Activated gamma-delta T cell treated with Interleukin-2 at 50 U/mL for 16 hours (primary cell): ENCODE data around the gene FGFR4.

Experiments
- DNase-seq: peaks from one replicate; pipeline ENCODE4 v3.0.0-alpha.2; 2020

Gene FGFR4

DNA sequence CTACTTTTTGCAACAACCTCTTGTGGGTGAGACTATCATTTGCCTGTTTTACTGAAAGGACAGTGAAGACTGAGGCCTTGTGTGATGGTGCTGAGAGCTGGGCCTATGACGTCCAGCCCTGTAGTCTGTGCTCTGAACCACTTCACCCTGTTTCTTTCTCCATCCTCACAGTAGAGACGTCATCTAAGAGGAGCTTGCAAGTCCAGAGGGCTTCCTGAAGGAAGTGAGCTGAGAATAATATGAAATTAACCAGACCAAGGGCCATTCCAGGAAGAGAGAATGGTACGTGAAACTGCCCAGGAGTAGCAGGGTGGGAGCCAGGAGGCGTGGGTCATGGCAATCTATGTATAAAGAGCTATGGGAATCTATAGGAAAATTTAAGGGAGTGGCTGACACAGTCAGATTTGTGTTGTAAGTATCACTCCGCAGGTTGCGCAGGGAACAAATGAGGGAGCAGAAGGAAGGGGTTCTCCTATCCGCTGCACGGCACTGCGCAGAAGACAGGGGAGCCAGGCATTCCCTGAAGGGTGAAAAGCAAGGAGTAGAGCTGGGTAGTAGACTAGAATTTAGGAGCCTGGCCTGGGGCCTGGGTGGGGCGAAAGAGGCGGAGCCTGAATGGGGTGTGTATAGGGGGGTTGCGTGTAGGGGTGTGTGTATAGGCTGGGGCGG is 596 bp upstream of the FGFR4 start:
- DNase-seq: no peak

DNA sequence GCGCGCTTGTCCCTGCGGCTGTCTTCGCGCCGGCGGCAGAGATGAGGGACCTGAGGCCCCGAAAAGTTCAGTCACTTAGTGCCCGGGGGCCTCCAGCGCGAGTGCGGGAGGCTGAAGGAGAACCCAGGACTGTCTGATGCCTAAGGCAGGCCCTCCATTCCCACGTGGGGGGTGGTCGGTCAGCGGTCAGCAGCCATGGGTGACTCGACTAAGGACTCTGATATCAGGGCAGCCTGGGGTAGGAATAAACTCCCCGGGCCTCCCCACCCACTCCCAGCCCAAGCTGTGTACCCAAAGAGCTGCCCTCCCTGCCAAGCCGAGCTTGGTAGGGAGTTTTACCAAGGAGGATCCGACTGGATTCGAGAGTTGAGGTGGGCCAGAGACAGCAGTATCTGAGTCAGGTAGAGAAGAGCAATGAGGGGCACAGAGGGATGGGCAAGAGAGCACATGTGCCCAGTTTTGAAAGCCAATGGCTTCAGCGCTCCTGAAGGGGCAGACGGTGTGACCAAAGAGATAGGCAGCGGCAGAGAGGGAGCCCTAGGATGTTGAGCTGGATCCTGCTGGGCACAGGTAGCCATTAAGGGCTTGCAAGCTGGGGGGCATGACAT is 787 bp downstream of the FGFR4 start:
- DNase-seq: no peak

DNA sequence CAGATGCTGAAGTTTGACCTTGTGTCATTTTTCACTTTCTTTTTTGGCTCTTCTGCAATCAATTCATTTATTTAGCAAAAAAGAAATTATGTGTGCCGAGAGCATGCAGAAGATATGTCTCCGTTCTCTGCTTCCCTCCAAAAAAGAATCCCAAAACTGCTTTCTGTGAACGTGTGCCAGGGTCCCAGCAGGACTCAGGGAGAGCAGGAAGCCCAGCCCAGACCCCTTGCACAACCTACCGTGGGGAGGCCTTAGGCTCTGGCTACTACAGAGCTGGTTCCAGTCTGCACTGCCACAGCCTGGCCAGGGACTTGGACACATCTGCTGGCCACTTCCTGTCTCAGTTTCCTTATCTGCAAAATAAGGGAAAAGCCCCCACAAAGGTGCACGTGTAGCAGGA is 2.4 kb downstream of the FGFR4 start:
- no peak for DNase-seq

DNA sequence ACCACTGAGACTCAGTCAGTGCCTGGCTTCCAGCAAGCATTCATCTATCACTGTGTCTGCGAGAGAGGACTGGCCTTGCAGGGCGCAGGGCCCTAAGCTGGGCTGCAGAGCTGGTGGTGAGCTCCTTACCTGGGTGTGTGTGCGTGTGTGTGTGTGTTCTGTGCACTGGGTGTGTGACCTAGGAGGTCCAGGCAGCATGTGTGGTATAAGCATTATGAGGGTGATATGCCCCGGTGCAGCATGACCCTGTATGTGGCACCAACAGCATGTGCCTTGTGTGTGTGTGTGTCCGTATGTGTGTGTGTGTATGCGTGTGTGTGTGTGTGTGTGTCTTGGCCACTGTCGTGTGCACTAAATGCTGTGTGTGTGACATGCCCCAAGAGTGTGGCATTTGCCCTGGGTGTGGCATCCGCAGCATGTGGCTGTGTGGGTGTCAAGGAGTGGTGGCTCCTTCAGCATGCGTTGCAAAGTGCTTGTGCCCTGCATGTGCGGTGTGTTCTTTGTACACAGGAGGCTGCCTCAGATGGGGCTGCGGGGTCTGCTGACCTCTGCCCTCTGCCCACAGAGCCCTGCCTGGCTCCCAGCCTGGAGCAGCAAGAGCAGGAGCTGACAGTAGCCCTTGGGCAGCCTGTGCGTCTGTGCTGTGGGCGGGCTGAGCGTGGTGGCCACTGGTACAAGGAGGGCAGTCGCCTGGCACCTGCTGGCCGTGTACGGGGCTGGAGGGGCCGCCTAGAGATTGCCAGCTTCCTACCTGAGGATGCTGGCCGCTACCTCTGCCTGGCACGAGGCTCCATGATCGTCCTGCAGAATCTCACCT is 3.3 kb downstream of the FGFR4 start:
- no peak for DNase-seq

DNA sequence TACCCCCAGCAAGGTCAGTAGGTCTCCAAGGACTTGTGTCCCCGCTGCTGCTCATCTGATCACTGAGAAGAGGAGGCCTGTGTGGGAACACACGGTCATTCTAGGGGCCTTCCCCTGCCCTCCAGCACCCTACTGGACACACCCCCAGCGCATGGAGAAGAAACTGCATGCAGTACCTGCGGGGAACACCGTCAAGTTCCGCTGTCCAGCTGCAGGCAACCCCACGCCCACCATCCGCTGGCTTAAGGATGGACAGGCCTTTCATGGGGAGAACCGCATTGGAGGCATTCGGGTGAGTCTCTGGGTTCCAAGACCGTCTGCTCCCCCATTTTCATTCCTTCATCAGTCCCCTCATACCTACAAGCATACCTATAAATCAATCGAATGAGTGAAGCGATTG is 4.1 kb downstream of the FGFR4 start:
- DNase-seq: no peak

DNA sequence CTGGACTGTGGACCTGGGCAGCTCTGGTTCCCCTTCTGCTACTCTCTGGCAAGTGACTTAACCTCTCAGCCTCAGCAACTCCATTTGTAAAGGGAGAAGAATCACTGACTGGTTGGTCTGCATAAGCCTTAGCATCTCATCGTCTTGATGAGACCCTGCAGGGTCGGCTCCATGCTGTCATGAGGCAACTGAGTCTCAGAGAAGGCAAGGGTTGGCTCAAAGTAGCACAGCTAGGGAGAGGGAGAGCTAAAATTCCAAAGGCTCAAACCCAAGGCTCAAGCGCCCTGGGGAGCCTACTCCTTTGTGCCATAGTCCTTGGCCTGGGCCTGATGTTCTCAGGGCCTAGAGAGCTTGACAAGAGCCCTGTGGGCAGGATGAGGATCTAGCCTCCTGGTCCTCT is 4.5 kb downstream of the FGFR4 start:
- DNase-seq: no peak

DNA sequence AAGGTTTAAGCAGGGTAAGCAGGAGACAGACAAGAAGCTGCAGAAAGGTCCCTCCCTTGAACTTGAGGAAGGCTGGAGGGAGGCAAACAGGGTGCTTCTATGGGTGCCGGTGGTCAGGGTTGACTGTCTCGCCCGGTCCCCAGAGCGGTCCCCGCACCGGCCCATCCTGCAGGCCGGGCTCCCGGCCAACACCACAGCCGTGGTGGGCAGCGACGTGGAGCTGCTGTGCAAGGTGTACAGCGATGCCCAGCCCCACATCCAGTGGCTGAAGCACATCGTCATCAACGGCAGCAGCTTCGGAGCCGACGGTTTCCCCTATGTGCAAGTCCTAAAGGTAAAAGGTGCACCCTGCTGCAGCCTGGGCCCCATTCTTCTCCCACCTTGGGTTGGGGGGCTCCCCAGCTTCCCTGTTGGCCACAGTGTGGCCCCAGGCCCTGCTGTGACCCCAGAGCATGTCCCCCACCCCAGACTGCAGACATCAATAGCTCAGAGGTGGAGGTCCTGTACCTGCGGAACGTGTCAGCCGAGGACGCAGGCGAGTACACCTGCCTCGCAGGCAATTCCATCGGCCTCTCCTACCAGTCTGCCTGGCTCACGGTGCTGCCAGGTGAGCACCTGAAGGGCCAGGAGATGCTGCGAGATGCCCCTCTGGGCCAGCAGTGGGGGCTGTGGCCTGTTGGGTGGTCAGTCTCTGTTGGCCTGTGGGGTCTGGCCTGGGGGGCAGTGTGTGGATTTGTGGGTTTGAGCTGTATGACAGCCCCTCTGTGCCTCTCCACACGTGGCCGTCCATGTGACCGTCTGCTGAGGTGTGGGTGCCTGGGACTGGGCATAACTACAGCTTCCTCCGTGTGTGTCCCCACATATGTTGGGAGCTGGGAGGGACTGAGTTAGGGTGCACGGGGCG is 5.7 kb downstream of the FGFR4 start:
- no peak for DNase-seq

DNA sequence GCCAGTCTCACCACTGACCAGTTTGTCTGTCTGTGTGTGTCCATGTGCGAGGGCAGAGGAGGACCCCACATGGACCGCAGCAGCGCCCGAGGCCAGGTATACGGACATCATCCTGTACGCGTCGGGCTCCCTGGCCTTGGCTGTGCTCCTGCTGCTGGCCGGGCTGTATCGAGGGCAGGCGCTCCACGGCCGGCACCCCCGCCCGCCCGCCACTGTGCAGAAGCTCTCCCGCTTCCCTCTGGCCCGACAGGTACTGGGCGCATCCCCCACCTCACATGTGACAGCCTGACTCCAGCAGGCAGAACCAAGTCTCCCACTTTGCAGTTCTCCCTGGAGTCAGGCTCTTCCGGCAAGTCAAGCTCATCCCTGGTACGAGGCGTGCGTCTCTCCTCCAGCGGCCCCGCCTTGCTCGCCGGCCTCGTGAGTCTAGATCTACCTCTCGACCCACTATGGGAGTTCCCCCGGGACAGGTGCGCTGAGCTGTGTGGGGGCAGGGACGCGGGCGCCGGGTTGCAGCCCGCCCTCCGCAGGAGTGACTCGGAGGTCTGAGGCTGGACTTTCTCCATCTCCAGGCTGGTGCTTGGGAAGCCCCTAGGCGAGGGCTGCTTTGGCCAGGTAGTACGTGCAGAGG is 6.5 kb downstream of the FGFR4 start:
- DNase-seq: no peak

DNA sequence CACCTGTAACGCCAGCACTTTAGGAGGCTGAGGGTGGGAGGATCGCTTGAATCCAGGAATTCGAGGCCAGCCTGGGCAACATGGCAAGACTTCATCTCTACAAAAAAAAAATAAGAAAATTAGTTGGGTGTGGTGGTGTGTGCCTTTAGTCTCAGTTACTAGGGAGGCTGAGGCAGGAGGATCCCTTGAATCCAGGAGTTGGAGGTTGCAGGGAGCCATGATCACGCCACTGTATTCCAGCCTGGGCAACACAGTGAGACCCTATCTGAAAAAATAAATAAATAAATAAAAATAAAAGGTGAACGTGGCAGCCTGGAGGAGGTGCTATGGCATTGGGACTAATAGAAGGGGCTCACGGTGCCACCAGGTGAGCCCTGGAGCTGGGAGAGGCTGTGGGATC is 7.1 kb downstream of the FGFR4 start:
- no peak for DNase-seq

DNA sequence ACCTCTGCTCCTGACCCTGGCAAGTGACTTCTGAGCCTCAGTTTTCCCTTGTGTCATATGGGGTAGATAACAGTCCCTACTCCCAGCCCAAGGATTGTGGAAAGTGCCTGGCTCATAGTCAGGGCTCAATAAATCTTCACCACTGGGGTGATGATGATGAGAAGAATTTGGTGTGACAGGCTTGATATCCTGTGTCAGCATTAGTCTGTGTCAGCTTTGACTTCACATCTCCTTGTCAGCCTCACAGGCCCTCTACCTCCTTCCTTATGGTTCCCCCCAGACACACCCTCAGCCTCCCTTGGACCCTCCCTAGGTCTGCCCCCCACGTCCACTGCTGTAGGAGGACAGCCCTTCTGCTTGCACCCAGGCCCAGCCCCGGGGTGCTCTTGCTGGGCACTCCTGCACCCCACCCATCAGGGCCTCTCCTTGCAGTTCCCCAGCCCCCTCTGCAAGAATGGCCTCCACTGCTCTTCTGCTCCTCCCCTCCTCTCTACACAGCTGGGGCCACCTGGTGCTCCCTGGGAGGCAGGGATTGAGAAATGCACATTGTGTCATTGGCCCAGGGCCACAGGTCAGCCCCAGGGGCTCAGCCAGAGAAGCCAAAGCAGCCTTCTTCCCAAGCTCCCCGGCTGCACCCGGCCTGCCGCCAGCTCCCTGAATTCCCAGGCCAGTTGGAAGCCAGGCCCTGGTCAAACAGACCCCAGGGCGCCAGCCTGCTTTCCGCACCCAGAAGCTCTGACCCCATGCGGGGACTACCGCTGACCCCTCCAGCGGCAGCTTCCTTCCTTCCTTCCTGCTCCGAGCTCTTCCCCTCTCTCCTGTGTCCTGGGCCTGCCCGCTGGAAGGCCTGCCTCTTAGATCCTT is 7.7 kb downstream of the FGFR4 start:
- no peak for DNase-seq

DNA sequence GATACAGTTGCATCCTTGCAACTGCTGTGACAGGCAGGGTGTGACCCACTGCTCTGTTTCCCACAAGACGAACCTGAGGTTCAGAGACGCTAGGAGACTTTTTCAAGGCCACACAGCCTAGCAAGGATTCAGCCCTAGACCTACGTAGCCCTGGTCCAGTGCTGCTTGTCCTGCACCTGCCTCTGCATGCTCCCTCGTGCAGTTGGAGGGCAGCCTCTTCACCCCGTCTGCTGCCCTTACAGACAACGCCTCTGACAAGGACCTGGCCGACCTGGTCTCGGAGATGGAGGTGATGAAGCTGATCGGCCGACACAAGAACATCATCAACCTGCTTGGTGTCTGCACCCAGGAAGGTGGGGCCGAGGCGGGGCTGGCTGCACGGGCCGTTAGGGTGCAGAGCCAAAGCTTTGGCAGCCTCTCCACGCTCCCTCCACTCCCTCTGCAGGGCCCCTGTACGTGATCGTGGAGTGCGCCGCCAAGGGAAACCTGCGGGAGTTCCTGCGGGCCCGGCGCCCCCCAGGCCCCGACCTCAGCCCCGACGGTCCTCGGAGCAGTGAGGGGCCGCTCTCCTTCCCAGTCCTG is 8.5 kb downstream of the FGFR4 start:
- no peak for DNase-seq

DNA sequence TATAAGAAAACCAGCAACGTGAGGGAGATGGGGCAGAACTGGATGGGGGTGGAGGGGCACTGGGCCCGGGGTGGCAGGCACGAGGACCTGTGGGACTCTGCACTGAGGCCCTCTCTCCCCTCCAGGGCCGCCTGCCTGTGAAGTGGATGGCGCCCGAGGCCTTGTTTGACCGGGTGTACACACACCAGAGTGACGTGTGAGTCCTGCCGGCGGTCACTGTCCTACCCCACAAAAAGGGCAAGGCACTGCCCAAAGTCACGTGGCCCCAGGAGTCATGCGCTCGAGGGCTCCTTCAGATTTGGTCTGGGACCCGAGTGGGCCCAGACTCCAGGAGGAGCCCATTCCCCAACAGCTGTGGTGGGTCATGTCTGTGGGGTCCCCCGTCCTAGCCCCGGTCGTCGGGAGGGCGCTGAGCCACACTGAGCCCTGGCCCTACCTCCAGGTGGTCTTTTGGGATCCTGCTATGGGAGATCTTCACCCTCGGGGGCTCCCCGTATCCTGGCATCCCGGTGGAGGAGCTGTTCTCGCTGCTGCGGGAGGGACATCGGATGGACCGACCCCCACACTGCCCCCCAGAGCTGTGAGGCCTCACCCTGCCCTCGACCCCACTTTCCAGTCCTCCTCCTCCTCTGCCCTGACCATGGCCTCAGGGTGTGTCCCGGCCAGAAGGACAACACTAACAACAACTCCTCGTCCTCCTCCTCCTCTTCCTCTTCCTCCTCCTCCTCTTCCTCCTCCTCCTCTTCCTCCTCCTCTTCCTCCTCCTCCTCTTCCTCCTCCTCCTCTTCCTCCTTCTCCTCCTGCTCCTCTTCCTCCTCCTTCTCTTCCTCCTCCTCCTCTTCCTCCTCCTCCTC is 9.7 kb downstream of the FGFR4 start:
- no peak for DNase-seq

DNA sequence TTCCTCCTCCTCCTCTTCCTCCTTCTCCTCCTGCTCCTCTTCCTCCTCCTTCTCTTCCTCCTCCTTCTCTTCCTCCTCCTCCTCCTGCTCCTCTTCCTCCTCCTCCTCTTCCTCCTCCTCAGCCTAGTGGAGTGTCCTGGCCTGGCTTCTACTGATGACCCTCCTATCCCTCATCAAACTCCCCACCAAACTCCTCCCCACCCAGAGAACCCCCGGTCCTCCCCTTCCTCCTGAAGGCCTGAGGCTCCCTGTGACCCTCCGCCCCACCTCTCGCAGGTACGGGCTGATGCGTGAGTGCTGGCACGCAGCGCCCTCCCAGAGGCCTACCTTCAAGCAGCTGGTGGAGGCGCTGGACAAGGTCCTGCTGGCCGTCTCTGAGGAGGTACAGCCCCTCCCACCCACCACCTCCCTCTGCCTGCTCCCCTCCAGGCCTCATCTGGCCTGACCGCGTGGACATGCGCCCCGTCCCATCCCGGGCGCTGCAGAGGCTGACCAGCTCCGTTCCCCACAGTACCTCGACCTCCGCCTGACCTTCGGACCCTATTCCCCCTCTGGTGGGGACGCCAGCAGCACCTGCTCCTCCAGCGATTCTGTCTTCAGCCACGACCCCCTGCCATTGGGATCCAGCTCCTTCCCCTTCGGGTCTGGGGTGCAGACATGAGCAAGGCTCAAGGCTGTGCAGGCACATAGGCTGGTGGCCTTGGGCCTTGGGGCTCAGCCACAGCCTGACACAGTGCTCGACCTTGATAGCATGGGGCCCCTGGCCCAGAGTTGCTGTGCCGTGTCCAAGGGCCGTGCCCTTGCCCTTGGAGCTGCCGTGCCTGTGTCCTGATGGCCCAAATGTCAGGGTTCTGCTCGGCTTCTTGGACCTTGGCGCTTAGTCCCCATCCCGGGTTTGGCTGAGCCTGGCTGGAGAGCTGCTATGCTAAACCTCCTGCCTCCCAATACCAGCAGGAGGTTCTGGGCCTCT is 10.6 kb downstream of the FGFR4 start:
- DNase-seq: no peak

DNA sequence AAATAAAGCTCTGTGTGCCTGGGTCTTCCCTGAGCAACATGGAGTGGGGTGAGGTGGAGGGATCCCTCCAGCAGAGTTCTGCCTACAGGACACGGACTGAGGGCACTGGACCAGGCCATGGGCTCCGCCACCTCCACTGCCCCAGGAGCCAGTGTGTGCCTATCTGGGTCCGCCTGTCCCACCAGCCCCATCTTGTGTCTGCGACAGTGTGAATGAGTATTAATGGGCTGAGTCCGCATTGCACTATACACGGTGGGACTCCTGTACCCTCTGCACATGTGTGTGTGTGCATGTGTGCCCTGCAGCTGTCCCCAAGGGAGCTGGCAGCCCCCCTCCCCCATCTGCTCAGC is 11.4 kb downstream of the FGFR4 start:
- DNase-seq: no peak

DNA sequence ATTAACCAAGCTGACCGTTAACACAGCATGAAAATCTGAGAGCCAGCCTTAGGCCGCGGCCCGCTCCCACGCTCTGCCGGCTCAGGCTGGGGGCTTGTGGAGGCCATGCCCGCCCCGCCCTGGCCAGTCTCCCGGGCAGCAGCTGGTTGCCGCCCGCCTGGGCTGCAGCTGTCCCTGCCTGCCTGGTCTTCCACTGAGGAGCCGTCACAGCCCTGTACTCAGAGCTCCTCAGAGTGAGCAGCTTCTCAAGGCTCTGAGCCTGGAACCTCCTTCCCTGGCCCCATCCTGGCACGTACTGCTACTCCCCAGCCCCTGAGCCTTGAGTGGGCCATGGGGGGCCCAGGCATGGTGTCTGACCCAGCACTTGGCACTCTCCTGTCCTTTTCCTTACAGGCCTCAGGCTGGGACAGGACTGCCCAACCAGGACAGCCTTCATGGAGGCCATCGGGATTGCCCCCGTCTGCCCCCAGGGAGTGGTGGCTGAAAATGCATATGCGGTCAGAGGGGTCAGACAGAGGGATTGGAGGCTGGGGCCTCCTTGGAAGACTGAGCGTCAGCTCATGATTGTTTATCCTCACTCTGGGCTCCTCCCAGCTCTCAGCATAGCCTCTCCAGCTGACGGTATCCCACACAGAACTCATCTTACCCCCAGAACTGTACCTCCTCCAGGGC is 11.9 kb downstream of the FGFR4 start:
- no peak for DNase-seq

DNA sequence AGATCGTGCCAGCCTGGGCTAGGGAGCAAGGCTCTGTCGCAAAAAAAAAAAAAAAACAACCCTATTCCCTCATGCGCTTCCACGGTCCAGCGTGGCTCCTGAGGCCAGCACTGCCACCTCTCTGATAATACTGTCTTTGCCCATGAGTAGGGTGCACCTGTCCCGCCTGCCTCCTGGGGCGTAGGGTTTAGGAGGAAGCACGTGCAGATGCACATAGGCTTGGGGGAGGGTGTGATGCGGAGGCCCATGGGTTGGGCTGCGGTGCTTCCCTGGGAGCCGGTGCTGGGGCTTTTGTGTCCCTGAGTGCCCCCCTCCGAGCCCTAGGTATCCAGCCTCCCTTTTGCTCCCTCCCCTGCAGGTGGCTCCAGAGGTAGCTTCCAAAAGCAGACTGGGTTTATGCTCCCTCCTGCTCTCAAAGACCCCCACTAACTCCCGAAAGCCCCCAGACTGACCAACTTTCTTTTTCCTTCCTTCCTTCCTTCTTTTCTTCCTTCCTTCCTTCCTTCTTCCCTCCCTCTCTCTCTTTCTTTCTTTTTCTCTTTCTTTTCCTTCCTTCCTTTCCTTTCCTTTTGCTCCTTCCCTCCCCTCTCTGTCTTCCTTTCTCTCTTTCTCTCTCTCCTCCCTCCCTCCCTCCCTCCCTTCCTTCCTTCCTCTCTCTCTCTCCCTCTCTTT is 12.8 kb downstream of the FGFR4 start:
- DNase-seq: no peak

DNA sequence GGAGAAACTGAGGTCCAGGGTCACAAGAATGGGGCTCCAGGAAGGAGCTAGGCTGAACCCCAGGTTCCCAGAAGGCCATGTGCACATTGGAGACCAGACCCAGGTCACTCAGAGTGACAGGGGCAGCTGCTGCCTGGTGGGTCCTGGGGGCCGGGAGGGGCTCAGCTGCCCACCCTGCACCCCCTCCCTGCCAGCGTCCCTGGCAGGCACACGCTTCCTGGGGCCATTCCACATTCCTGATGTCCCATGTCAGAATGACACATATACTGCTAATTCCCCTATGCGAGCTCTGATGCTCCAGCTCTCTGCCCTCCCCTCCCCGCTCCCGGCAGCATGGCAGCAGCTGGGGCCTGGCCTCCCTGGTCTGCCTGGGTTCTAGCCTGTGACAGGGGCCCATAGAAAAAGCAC is 14.0 kb downstream of the FGFR4 start:
- DNase-seq: no peak
